GM18861 (cell line): Measurements from ENCODE around the gene UGGT1.
A peak's percentile ranks its signal among the peaks of the same experiment; 100 is the strongest.

Experiments
- ATAC-seq: cut with Tn5 transposase; IDR thresholded peaks from one replicate; pipeline ENCODE4 v1.9.1; 2021; ENCODE audit not compliant: unreplicated experiment

The UGGT1 gene

GRCh38 chr2:128214251-128214650 is 123.3 kb downstream of the UGGT1 start:
- no peak for ATAC-seq

- no peak for ATAC-seq
Measured at GRCh38 chr2:128214866-128215460, 124.0 kb downstream of the UGGT1 start.

GRCh38 chr2:128215897-128216642 is 125.1 kb downstream of the UGGT1 start:
- no peak for ATAC-seq

GRCh38 chr2:128217671-128218070 is 126.7 kb downstream of the UGGT1 start:
- no peak for ATAC-seq

- ATAC-seq: no peak
Measured at GRCh38 chr2:128219891-128220290, 128.9 kb downstream of the UGGT1 start.

- ATAC-seq: no peak
Measured at GRCh38 chr2:128227862-128228261, 136.9 kb downstream of the UGGT1 start.

- ATAC-seq: no peak
Measured at GRCh38 chr2:128228894-128229293, 137.9 kb downstream of the UGGT1 start.

GRCh38 chr2:128232965-128233789 is 142.2 kb downstream of the UGGT1 start:
- ATAC-seq: peak; percentile 98

- ATAC-seq: no peak
Measured at GRCh38 chr2:128233790-128234395, 142.9 kb downstream of the UGGT1 start.

- no peak for ATAC-seq
Measured at GRCh38 chr2:128234613-128235012, 143.6 kb downstream of the UGGT1 start.

- ATAC-seq: no peak
Measured at GRCh38 chr2:128235581-128235980, 144.6 kb downstream of the UGGT1 start.

GRCh38 chr2:128236491-128237035 is 145.6 kb downstream of the UGGT1 start:
- ATAC-seq: no peak

- no peak for ATAC-seq
Measured at GRCh38 chr2:128237081-128237534, 146.1 kb downstream of the UGGT1 start.

GRCh38 chr2:128237911-128238697 is 147.1 kb downstream of the UGGT1 start:
- no peak for ATAC-seq

GRCh38 chr2:128241896-128242295 is 150.9 kb downstream of the UGGT1 start:
- no peak for ATAC-seq
